ENCODE measurements around the gene MEF2C. TPM values are rescaled to one million over a fixed set of nuclear protein-coding genes. Genes with fewer than 3 reads are reported as not detected.

The MEF2C gene
- total and polyA plus RNA-seq, 4 experiments from 2014 or later = 0.12 to 1.0 (median 0.28) TPM

GRCh38 chr5:88743231-88743834 lies 139.7 kb downstream of the MEF2C start:
- no peak overlapping the region for H3K27ac Mint-ChIP-seq
- no peak overlapping the region for H3K4me3 Mint-ChIP-seq
- no peaks in the 10 kb centered on the region for H3K36me3 Mint-ChIP-seq
- no peak overlapping the region for H3K4me3 ChIP-seq (ENCODE audit: low read length in 2 of 2)
- H3K27ac ChIP-seq (ENCODE audit: low read depth, low read length) = no peak overlapping the region
- ChIA-PET POLR2A (ENCODE audit: partially characterized antibody) (no interaction called here), CTCF (ENCODE audit: partially characterized antibody) (interaction anchor here (0.6 to 1.0 kb wide), 2 partner anchors 14 to 15 kb away, joined by 3 to 4 read pairs; no protein-coding TSS in a partner anchor)
- H3K9me3 ChIP-seq (ENCODE audit: control insufficient read depth in 1 of 2, low read length in 2 of 2) = no peaks in the 10 kb centered on the region
- no peaks in the 10 kb centered on the region for H3K4me1 ChIP-seq (ENCODE audit: insufficient read depth, low read length)
- peaks cover 2% of the 10 kb centered on the region in 2 donors for H3K27me3 Mint-ChIP-seq
- H3K36me3 ChIP-seq (ENCODE audit: insufficient read depth, low read length) = no peaks in the 10 kb centered on the region
- no peak for DNase-seq
- H3K27me3 ChIP-seq (ENCODE audit: insufficient read depth, low read length) = no peaks in the 10 kb centered on the region
- H3K9me3 Mint-ChIP-seq = no peaks in the 10 kb centered on the region
- H3K4me1 Mint-ChIP-seq = no peaks in the 10 kb centered on the region
- intact Hi-C loops (cut with micrococcal nuclease) = no loop called here

DNA sequence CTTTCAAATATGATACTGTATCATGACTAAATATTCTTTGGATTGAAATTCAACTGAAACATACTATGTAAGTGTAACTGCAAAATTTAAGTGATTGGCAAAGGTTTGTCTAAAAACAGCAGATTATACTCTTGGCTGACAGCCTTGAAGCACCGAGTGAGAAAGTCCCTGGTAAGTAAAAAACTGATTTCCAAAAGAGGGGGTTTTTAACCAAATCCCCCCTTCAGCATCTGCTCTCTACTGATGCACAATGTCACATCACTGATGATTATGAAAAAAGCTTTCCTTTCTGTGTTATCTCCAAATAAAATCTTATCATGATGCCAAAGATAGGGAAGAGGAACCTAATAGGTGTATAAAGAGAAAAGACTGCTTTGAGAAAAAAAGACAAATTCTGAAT lies 141.0 kb downstream of the MEF2C start:
- no peak overlapping the region for H3K4me3 Mint-ChIP-seq
- intact Hi-C loops (cut with micrococcal nuclease) = no loop called here
- no peaks in the 10 kb centered on the region for H3K36me3 Mint-ChIP-seq
- H3K4me3 ChIP-seq (ENCODE audit: low read length in 2 of 2) = no peak overlapping the region
- no peaks in the 10 kb centered on the region for H3K4me1 ChIP-seq (ENCODE audit: insufficient read depth, low read length)
- peaks cover 2 to 8% of the 10 kb centered on the region in 2 donors for H3K27me3 Mint-ChIP-seq
- no peaks in the 10 kb centered on the region for H3K9me3 ChIP-seq (ENCODE audit: control insufficient read depth in 1 of 2, low read length in 2 of 2)
- ChIA-PET POLR2A (ENCODE audit: partially characterized antibody) (no interaction called here), CTCF (ENCODE audit: partially characterized antibody) (interaction anchor here (0.6 to 5.9 kb wide), 3 partner anchors 9 to 17 kb away, joined by 3 to 63 read pairs (median 3); no protein-coding TSS in a partner anchor)
- H3K4me1 Mint-ChIP-seq = no peaks in the 10 kb centered on the region
- H3K27ac Mint-ChIP-seq = no peak overlapping the region
- no peak overlapping the region for H3K27ac ChIP-seq (ENCODE audit: low read depth, low read length)
- H3K27me3 ChIP-seq (ENCODE audit: insufficient read depth, low read length) = no peaks in the 10 kb centered on the region
- no peaks in the 10 kb centered on the region for H3K36me3 ChIP-seq (ENCODE audit: insufficient read depth, low read length)
- DNase-seq = no peak
- H3K9me3 Mint-ChIP-seq = peaks cover 0 to 2% (median 0%) of the 10 kb centered on the region in 8 donors

- CTCF ChIA-PET (ENCODE audit: partially characterized antibody) = interaction anchor here (5.9 kb wide), 1 partner anchor 12 kb away, joined by 63 read pairs; no protein-coding TSS in a partner anchor
- no peak for DNase-seq
- Mint-ChIP-seq H3K4me1 (no peaks in the 10 kb centered on the region), H3K27ac (no peak overlapping the region), H3K27me3 (peaks cover 2 to 8% of the 10 kb centered on the region in 2 donors), H3K36me3 (no peaks in the 10 kb centered on the region), H3K9me3 (peaks cover 0 to 2% (median 0%) of the 10 kb centered on the region in 8 donors), H3K4me3 (no peak overlapping the region)
- Histone ChIP-seq H3K4me3 (ENCODE audit: low read length in 2 of 2) (no peak overlapping the region), H3K9me3 (ENCODE audit: control insufficient read depth in 1 of 2, low read length in 2 of 2) (no peaks in the 10 kb centered on the region), H3K27ac (ENCODE audit: low read depth, low read length) (no peak overlapping the region), H3K4me1 (ENCODE audit: insufficient read depth, low read length) (no peaks in the 10 kb centered on the region), H3K36me3 (ENCODE audit: insufficient read depth, low read length) (no peaks in the 10 kb centered on the region), H3K27me3 (ENCODE audit: insufficient read depth, low read length) (no peaks in the 10 kb centered on the region)
- POLR2A ChIA-PET (ENCODE audit: partially characterized antibody) = no interaction called here
- intact Hi-C loops (cut with micrococcal nuclease) = no loop called here
Measured at GRCh38 chr5:88740604-88741185, 142.3 kb downstream of the MEF2C start.

GRCh38 chr5:88736494-88736893 lies 146.5 kb downstream of the MEF2C start:
- no peak overlapping the region for H3K27ac Mint-ChIP-seq
- peaks cover 2 to 4% (median 3%) of the 10 kb centered on the region in 4 donors for H3K4me1 Mint-ChIP-seq
- no peak for DNase-seq
- Histone ChIP-seq H3K27me3 (ENCODE audit: insufficient read depth, low read length) (no peaks in the 10 kb centered on the region), H3K4me1 (ENCODE audit: insufficient read depth, low read length) (no peaks in the 10 kb centered on the region), H3K36me3 (ENCODE audit: insufficient read depth, low read length) (no peaks in the 10 kb centered on the region), H3K9me3 (ENCODE audit: control insufficient read depth in 1 of 2, low read length in 2 of 2) (no peaks in the 10 kb centered on the region), H3K27ac (ENCODE audit: low read depth, low read length) (no peak overlapping the region), H3K4me3 (ENCODE audit: low read length in 2 of 2) (no peak overlapping the region)
- peaks cover 0 to 3% (median 0%) of the 10 kb centered on the region in 8 donors for H3K9me3 Mint-ChIP-seq
- H3K27me3 Mint-ChIP-seq = peaks cover 2 to 12% of the 10 kb centered on the region in 2 donors
- no peak overlapping the region for H3K4me3 Mint-ChIP-seq
- ChIA-PET CTCF (ENCODE audit: partially characterized antibody) (no interaction called here), POLR2A (ENCODE audit: partially characterized antibody) (no interaction called here)
- intact Hi-C loops (cut with micrococcal nuclease) = no loop called here
- no peaks in the 10 kb centered on the region for H3K36me3 Mint-ChIP-seq

DNA sequence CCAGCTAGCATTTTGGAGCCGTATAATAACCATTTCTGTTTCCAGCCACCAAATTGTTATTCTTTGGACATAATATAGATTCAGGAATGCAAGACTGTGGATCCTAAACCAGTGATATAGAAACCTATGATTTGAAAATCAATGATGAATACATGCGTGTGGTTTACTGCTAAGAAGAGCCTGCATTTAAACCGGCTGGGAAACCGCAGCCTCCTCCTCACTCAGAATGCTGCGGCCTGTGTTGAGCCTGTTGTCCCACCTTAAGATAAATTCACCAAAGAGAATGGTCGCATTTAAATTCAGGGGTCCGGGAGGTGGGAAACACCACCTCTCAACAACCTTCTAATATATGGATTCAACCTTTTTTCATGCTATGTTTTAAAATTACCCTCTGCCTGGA lies 148.0 kb downstream of the MEF2C start:
- no peaks in the 10 kb centered on the region for H3K9me3 ChIP-seq (ENCODE audit: control insufficient read depth in 1 of 2, low read length in 2 of 2)
- Mint-ChIP-seq H3K36me3 (no peaks in the 10 kb centered on the region), H3K4me1 (peaks cover 2 to 4% (median 3%) of the 10 kb centered on the region in 4 donors), H3K4me3 (no peak overlapping the region), H3K27ac (no peak overlapping the region), H3K9me3 (peaks cover 0 to 3% (median 0%) of the 10 kb centered on the region in 8 donors), H3K27me3 (peaks cover 0 to 11% of the 10 kb centered on the region in 2 donors)
- intact Hi-C loops (cut with micrococcal nuclease) = no loop called here
- ChIA-PET POLR2A (ENCODE audit: partially characterized antibody) (no interaction called here), CTCF (ENCODE audit: partially characterized antibody) (no interaction called here)
- H3K4me3 ChIP-seq (ENCODE audit: low read length in 2 of 2) = no peak overlapping the region
- no peaks in the 10 kb centered on the region for H3K4me1 ChIP-seq (ENCODE audit: insufficient read depth, low read length)
- H3K36me3 ChIP-seq (ENCODE audit: insufficient read depth, low read length) = no peaks in the 10 kb centered on the region
- H3K27ac ChIP-seq (ENCODE audit: low read depth, low read length) = no peak overlapping the region
- no peaks in the 10 kb centered on the region for H3K27me3 ChIP-seq (ENCODE audit: insufficient read depth, low read length)
- no peak for DNase-seq

- H3K9me3 ChIP-seq (ENCODE audit: control insufficient read depth in 1 of 2, low read length in 2 of 2) = no peaks in the 10 kb centered on the region
- Mint-ChIP-seq H3K9me3 (peaks cover 0 to 3% (median 0%) of the 10 kb centered on the region in 8 donors), H3K36me3 (no peaks in the 10 kb centered on the region), H3K27ac (no peak overlapping the region), H3K27me3 (peaks cover 1 to 13% of the 10 kb centered on the region in 2 donors), H3K4me3 (peak overlapping the region in 3 of 8 donors; percentile 3 to 73 (median 57)), H3K4me1 (peaks cover 4% of the 10 kb centered on the region in 4 donors)
- no peak overlapping the region for H3K4me3 ChIP-seq (ENCODE audit: low read length in 2 of 2)
- H3K36me3 ChIP-seq (ENCODE audit: insufficient read depth, low read length) = no peaks in the 10 kb centered on the region
- CTCF ChIA-PET (ENCODE audit: partially characterized antibody) = interaction anchor here (0.7 to 1.0 kb wide), 5 partner anchors 11 to 1796 kb away, joined by 3 to 5 read pairs (median 4); partner anchors contain the start of gene LYSMD3
- intact Hi-C loops (cut with micrococcal nuclease) = no loop called here
- DNase-seq = no peak
- H3K4me1 ChIP-seq (ENCODE audit: insufficient read depth, low read length) = no peaks in the 10 kb centered on the region
- no peak overlapping the region for H3K27ac ChIP-seq (ENCODE audit: low read depth, low read length)
- no peaks in the 10 kb centered on the region for H3K27me3 ChIP-seq (ENCODE audit: insufficient read depth, low read length)
- POLR2A ChIA-PET (ENCODE audit: partially characterized antibody) = no interaction called here
Measured at GRCh38 chr5:88734191-88734640, 148.8 kb downstream of the MEF2C start.

DNA sequence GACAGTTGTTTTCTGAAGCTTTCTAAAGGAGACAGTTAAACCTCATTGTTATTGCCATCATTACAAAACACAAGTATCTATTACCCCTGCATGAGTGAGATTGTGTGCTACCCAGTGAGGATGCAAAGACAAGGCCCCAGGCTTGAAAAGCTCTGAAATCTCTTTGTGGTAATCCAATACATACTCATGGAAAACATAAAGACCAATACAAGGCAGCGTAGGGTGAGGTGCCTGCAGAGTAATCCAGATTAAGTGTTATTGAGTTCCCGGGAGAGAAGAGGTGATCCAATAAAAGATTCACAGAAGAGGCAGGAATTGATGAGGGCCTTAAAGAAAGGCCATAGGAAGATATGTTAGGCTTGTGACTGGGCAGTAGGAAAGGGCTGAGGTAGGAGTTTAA lies 150.1 kb downstream of the MEF2C start:
- Mint-ChIP-seq H3K27me3 (peaks cover 1 to 8% of the 10 kb centered on the region in 2 donors), H3K4me1 (peaks cover 4% of the 10 kb centered on the region in 4 donors), H3K27ac (peak overlapping the region in 1 of 7 donors; percentile 14), H3K4me3 (no peak overlapping the region), H3K36me3 (no peaks in the 10 kb centered on the region), H3K9me3 (peaks cover 0 to 1% (median 0%) of the 10 kb centered on the region in 8 donors)
- Histone ChIP-seq H3K27ac (ENCODE audit: low read depth, low read length) (no peak overlapping the region), H3K4me1 (ENCODE audit: insufficient read depth, low read length) (no peaks in the 10 kb centered on the region), H3K9me3 (ENCODE audit: control insufficient read depth in 1 of 2, low read length in 2 of 2) (no peaks in the 10 kb centered on the region), H3K27me3 (ENCODE audit: insufficient read depth, low read length) (no peaks in the 10 kb centered on the region), H3K4me3 (ENCODE audit: low read length in 2 of 2) (no peak overlapping the region), H3K36me3 (ENCODE audit: insufficient read depth, low read length) (no peaks in the 10 kb centered on the region)
- CTCF ChIA-PET (ENCODE audit: partially characterized antibody) = interaction anchor here (0.8 to 2.5 kb wide), 4 partner anchors 9 to 1797 kb away, joined by 3 to 9 read pairs (median 3); partner anchors contain the start of gene LYSMD3
- POLR2A ChIA-PET (ENCODE audit: partially characterized antibody) = no interaction called here
- intact Hi-C loops (cut with micrococcal nuclease) = loop anchor here (1.0 kb wide), 1 partner anchor 1701 kb away; no protein-coding TSS in a partner anchor
- DNase-seq = no peak
